ENCODE data around the gene PLCL2.

GRCh38 chr3:17129556-17129955 is 244.8 kb downstream of the PLCL2 start:
- TF ChIP-seq EZH2 (IDR thresholded peaks at IDR 0.05) (no peak), POLR2AphosphoS5 (IDR thresholded peaks at IDR 0.05; ENCODE audit: borderline replicate concordance, low read depth, low read length) (no peak), FOXP2 (optimal IDR thresholded peaks at IDR 0.05; ENCODE audit: control extremely low read depth, extremely low read length, insufficient read depth) (no peak)

Measured in SK-N-MC (cell line).